ENCODE measurements around the gene APLF.
"Not testable (repeated sequence)": the region's sequence is repeated elsewhere in the genome, so short reads cannot be mapped to it uniquely, and the experiment has no call there.

The APLF gene

DNA sequence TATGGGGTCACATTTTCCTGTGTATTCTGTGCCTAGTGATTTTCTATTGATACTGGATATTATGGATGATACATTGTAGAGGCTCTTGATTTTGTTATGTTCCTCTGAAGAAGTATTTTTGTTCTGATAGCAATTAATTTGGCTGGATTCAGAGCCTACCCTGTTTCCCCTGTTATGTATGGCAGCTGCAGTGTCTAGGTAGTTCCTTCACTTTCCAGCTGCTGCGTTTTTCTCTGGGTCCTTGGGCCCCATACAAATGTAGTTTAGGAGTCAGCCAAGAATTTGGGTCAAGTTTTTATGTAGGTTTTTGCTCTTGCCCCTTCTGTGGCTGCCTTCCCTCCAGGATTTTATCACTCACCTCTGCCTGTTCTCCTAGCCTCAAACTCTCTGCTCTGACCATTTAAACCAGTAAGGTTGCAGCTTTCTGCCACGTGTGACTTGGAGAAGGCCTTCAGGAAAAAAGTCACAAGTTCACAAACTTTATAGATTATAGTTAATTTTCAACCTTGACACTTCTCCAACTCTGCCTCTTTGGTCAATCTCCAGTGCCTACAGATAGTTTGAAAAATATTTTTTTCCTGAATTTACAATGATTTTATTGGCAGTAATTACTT, 47.0 kb downstream of the APLF start:
- H3K4me3 ChIP-seq (ENCODE audit: low read length) = no peak overlapping the region
- DNase-seq (ENCODE audit: low read depth, low spot score) = no peak

DNA sequence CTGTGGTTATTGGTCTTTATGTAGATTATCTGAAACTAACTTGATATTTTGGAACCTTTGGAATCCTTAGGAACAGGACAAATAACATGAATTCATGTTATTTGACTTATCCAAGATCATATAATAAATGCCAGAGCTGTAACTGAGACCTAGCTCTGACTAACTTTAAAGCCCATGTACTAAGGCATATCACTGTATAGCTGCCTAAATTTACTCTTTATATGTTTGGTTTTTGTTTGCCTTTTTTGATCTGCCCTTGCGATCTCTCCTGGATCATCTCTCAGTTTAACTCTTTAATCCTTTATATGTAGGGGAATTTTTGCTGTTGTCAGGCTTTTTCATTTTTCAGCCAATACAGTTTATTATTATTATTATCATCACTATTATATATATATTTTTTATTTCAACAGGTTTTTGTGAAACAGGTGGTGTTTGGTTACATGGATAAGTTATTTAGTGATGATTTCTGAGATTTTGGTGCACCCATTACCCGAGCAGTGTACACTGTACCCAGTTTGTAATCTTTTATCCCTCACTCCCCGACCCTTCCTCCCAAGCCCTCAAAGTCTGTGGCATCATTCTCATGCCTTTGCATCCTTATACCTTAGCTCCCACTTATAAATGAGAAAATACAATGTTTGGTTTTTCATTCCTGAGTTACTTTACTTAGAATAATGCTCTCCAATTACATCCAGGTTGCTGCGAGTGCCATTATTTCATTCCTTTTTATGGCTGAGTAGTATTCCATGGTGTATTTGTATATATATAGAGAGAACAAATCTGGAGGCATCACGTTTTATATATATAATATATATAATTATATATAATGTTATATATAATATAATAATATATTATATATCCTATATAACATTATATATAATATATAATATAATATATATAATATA, 48.9 kb downstream of the APLF start:
- DNase-seq (ENCODE audit: low read depth, low spot score) = no peak
- no peak overlapping the region for H3K4me3 ChIP-seq (ENCODE audit: low read length)

DNA sequence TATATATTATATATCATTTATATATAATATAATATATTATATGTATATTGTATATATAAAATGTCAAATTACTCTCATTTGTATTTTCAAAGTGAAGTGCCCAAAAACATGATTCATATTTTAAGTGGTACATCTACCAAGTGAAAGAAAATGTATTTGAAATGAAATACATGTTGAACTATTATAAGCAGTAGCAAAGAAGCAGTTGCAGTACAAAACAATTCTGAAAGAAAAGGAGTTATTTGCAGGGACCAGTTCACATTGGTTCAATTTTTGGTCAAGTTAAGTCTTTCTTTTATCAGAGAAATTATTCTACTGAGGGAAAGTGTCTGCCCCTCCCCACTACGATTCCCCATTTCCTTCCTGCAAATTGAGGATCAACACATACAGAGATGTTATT, 51.9 kb downstream of the APLF start:
- no peak overlapping the region for H3K4me3 ChIP-seq (ENCODE audit: low read length)
- no peak for DNase-seq (ENCODE audit: low read depth, low spot score)

DNA sequence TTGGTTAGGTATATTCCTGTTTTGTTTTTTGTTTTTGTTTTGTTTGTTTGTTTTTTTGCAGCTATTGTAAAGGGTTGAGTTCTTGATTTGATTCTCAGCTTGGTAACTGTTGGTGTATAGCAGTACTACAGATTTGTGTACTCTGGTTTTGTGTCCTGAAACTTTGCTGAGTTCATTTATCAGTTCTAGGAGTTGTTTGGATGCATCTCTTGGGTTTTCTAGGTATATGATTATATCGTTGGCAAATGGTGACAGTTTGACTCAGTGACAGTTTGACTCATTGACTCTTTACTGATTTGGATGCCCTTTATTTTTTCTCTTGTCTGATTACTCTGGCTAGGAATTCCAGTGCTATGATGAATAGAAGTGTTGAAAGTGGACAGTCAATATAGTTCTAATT, 53.7 kb downstream of the APLF start:
- DNase-seq (ENCODE audit: low read depth, low spot score) = no peak
- H3K4me3 ChIP-seq (ENCODE audit: low read length) = no peak overlapping the region

DNA sequence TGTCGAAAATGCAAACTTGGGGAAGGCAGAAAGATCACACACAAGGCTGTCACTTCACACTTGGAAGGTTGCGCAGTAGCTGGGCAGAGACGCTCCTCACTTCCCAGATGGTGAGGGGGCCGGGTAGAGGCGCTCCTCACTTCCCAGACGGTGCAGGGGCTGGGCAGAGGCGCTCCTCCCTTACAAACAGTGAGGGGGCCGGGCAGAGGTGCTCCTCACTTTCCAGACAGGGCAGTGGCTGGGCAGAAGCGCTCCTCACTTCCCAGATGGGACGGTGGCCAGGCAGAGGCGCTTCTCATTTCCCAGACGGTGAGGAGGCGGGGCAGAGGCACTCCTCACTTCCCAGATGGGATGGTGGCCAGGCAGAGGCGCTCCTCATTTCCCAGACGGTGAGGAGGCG, 59.6 kb downstream of the APLF start:
- not testable (repeated sequence) for DNase-seq (ENCODE audit: low read depth, low spot score); H3K4me3 ChIP-seq (ENCODE audit: low read length)

DNA sequence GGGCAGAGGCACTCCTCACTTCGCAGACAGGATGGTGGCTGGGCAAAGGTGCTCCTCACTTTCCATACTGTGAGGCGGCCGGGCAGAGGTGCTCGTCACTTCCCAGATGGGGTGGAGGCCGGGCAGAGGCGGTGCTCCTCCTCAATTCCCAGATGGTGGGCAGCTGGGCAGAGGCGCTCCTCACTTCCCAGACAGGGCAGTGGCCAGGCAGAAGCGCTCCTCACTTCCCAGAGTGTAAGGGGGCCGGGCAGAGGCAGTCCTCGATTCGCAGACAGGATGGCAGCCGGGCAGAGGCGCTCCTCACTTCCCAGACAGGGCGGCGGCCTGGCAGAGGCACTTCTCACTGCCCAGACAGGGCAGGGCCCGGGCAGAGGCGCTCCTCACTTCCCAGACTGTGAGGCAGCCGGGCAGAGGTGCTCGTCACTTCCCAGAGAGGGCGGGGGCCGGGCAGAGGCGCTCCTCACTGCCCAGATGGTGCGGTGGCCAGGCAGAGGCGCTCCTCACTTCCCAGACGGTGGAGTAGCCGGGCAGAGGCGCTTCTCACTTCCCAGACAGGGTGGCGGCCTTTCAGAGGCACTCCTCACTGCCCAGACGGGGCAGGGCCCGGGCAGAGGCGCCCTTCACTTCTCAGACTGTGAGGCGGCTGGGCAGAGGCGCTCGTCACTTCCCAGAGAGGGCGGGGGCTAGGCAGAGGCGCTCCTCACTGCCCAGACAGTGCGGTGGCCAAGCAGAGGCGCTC, 60.1 kb downstream of the APLF start:
- not testable (repeated sequence) for DNase-seq (ENCODE audit: low read depth, low spot score); H3K4me3 ChIP-seq (ENCODE audit: low read length)

DNA sequence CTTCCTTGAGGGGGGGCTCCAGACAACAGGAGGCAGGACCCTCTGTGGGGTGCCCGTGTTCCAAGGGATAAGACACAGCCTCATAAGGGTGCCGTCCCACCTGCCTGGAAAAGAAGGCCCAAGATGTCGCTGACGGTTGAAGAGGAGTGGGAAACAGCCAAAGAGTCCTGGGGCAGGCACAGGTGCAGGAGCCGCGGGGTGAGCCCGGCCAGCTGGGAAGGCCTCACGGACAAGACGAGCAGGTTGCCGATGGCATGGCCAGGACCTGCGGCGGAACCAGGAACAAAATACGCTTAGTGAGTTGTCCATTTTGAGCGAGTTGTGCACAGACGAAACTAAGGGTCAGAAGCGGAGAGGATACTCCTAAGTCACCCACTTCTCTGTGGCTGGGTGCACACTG, 61.8 kb downstream of the APLF start:
- not testable (repeated sequence) for H3K4me3 ChIP-seq (ENCODE audit: low read length); DNase-seq (ENCODE audit: low read depth, low spot score)

DNA sequence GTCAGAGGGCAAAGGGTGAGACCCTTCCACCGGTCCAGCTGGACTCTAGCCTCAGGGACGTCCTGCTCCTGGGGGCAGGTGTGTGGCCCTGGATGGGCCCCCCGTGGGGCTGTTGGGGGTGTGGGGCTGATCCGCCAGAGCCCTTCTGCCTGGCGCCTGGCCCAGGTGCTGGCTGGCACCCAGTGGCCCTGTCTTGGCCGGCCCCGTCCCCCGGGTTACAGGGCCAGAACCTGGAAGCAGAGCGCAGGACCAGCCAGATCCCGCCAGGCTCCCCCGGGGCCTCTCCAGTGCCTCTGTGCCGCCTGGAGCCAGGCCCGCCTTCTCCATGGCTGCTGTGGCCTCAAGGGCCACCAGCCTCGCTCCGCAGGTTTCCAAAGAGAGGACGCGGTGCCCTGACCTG, 62.3 kb downstream of the APLF start:
- not testable (repeated sequence) for H3K4me3 ChIP-seq (ENCODE audit: low read length); DNase-seq (ENCODE audit: low read depth, low spot score)

DNA sequence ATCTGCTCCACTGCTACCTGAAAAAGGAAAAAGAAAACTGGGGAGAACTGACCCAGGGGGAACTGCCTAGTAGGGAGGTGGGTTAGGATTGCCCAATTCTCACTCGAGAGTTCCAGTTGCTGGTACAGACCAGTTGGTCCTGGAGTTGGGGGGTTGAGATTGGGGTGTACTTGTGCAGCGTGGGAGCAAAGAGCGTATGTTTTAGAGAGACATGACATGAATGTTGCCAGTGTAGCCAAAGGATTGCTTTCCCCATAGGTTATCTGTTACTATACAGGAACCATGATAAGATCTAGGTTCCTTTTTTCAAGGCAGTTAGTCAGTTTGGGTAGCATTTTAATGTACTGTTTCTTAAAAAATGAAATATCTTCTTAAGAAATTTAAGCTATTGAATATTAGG, 68.6 kb downstream of the APLF start:
- no peak overlapping the region for H3K4me3 ChIP-seq (ENCODE audit: low read length)
- no peak for DNase-seq (ENCODE audit: low read depth, low spot score)

DNA sequence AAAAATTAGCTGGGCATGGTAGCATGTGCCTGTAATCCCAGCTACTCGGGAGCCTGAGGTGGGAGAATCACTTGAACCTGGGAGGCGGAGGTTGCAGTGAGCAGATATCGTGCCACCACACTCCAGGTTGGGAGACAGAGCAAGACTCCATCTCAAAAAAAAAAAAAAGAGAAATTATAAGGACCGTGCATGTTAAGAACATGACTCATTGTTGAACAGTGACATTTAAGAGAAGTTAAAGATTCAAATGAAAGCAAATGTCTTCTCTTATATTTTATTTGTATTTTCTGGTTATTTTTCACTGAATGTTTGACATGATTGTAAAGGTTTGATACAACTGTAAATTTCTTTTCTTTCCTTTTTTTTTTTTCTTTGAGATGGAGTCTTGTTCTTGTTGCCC, 69.6 kb downstream of the APLF start:
- no peak overlapping the region for H3K4me3 ChIP-seq (ENCODE audit: low read length)

DNA sequence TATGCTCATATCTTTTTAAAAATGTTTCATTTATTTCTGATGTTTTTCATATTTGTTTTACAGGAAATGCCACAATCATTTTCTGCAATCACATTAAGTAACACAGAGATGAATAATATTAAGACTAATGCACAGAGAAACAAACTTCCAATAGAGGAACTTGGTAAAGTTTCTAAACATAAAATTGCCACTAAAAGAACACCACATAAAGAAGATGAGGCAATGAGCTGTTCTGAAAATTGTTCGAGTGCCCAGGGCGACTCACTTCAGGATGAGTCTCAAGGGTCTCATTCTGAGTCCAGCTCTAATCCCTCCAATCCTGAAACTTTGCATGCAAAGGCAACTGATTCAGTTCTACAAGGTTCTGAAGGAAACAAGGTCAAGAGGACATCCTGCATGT, 70.4 kb downstream of the APLF start:
- no peak overlapping the region for H3K4me3 ChIP-seq (ENCODE audit: low read length)
- no peak for DNase-seq (ENCODE audit: low read depth, low spot score)

More for the DNA sequence above, 69.6 kb downstream of the APLF start:
- DNase-seq (ENCODE audit: low read depth, low spot score) = no peak

DNA sequence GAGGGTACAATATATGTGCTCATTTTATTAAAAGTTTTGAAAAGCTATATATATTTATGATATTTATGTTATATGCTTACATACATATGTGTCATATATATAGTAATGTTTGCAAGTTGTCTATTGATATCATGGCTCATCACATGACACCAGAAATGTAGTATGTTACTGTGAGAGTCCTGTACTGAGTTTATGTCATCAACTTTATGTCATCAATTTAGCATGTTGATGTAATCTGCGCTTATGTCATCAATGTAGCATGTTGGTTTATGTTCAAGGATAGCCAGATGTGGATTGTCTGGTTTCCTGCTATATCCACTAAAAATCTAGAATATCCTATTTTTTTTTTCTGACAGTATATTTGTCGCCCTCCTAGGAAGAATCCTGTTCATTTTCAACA, 77.4 kb downstream of the APLF start:
- H3K4me3 ChIP-seq (ENCODE audit: low read length) = no peak overlapping the region
- DNase-seq (ENCODE audit: low read depth, low spot score) = no peak

DNA sequence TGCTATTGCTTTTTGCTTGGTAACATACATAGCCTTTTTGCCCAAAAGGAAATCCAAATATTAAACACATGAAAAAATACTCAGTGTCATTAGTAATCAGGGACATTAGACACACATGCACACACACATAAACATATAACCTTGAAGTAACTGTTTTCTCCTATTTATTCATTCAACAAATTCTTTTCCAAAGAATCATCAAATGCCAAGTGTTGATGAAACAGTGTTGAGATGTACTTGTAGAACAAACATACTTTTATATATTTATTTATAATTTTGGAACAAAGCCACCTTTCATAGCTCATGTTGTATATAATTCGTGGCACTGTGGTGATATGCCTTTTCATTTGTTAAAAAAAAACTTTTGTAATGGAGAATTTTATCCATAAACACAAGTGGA, 81.0 kb downstream of the APLF start:
- H3K4me3 ChIP-seq (ENCODE audit: low read length) = no peak overlapping the region
- no peak for DNase-seq (ENCODE audit: low read depth, low spot score)

DNA sequence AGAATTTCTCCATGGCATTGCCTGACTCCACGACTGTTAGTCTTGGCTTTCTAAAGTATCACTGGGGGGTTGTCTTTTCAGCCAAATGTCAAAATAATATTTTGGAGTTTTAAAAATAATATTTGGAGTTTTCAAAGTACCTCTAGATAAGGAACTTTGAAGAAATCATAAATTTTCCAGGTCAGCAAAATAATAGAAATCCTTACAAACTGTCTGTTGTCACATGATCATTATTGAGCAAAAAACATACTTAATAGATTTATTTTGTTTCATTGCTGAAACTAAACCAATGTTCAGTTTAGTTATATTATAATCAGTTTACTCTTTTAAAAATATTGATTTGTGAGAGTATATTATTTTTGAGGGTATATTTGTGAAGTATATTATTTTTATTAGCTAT, 85.7 kb downstream of the APLF start:
- no peak overlapping the region for H3K4me3 ChIP-seq (ENCODE audit: low read length)
- no peak for DNase-seq (ENCODE audit: low read depth, low spot score)

DNA sequence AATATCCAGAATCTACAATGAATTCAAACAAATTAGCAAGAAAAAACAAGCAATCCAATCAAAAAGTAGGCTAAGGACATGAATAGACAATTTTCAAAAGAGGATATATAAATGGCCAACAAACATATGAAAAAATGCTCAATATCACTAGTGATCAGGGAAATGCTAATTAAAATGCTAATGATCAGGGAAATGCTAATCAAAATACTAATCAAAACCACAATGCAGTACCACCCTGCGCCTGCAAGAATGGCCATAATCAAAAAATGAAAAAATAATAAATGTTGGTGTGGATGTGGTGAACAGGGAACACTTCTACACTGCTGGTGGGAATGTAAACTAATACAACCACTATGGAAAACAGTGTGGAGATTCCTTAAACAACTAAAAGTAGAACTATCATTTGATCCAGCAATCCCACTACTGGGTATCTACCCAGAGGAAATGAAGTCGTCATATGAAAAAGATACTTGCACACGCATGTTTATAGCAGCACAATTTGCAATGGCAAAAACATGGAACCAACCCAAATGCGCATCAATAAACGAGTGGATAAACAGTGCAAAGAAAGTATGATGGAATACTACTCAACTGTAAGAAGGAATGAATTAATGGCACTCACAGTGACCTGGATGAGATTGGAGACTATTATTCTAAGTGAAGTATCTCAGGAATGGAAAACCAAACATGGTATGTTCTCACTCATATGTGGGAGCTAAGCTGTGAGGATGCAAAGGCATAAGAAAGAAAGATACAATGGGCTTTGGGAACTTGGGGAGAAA, 88.2 kb downstream of the APLF start:
- DNase-seq (ENCODE audit: low read depth, low spot score); H3K4me3 ChIP-seq (ENCODE audit: low read length): not testable (repeated sequence)

DNA sequence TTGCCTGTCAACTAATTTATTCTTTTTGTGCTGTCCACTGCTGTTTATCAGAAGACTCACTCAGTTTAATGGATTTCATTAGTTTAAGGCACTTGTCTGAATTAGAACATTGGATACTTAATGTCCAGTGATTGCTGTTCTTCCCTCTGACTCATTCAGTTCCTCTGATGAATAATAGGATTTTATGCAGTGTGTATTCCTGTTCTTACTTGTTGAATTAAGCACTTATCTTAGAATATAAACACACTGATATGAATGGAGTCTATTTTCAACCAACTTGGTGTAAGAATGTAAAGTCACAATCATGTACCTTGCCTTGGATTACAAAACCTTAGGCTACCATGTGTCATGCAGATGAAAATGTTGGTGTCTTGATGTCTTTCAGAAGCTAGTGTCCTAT, 89.0 kb downstream of the APLF start:
- H3K4me3 ChIP-seq (ENCODE audit: low read length) = no peak overlapping the region
- DNase-seq (ENCODE audit: low read depth, low spot score) = no peak

DNA sequence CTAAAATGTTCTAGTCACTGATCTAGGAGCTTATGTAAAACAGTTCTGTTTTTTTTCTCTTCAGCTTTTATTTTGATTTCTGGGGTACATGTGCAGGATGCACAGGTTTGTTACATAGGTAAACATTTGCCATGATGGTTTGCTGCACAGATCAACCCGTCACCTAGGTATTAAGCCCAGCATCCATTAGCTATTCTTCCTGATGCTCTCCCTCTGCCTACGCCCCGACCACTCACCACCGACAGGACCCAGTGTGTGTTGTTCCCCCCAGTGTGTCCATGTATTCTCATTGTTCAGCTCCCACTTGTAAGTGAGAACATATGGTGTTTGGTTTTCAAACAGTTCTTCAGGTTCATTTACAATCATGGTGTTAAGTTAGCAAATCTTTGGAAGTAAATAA, 91.2 kb downstream of the APLF start:
- no peak overlapping the region for H3K4me3 ChIP-seq (ENCODE audit: low read length)
- DNase-seq (ENCODE audit: low read depth, low spot score) = no peak

DNA sequence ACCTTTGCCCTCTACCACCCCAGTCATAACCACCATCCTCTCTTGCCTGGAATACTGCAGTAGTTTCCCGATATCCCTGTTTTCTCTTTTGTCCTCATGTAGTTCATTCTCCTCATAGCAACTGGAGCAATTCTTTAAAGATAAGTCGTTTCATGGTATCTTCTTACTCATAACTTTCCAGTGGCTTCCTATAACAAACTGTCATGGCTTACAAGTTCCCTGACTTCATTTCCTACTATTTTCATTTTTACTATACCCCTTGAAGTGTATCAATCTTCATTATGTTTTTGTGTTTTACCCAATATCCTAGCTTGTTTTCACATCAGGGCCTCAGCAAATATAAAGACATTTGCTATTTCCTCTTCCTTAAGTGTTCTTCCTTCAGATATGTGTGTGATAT, 92.3 kb downstream of the APLF start:
- no peak for DNase-seq (ENCODE audit: low read depth, low spot score)
- no peak overlapping the region for H3K4me3 ChIP-seq (ENCODE audit: low read length)

DNA sequence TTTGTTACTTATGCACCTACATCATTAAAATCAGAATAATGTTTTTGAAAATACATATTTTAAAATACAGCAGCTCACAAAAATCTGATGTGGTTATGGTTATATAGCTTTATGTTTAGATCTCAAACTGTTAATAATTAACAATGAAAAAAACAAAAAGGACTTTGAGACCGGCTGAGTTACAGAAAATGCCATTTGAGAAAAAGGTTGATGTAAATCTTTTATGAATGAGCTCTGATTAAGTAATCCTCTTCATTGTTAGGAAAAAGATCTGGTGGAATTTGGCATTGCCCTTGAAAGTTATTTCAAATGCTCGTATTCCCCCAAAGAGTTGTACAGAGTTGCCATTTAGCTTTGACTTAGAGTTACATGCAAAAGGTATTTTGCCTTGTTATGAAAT, 93.2 kb downstream of the APLF start:
- no peak overlapping the region for H3K4me3 ChIP-seq (ENCODE audit: low read length)
- DNase-seq (ENCODE audit: low read depth, low spot score) = no peak
